GM18868 (cell line): ENCODE data around the gene CCDC88C.
"Not testable (repeated sequence)": the region's sequence is repeated elsewhere in the genome, so short reads cannot be mapped to it uniquely, and the experiment has no call there.

Experiments
- ATAC-seq: cut with Tn5 transposase; IDR thresholded peaks from one replicate; pipeline ENCODE4 v1.9.1; 2021; ENCODE audit warnings: mild to moderate bottlenecking, moderate library complexity; ENCODE audit not compliant: unreplicated experiment

Gene CCDC88C

DNA sequence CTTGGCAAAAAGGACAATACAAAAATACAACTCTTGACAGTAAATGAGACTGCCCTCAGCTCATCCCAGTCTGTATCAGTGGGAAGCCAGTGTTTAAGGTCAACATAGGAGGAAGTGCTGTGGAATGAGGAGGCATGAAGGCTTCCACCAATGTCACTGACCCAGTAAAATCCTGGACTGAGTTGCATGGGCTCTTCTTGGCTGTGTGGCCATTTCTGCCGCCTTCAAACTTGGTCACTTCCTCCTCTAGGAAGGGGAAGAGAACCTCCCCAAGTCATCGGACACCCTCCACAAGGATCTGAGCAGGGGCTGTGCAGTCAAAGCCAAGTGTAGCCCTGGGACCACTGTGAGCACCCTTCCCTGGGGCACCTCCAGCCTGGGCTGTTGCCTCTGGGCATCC, 185.0 kb downstream of the CCDC88C start:
- no peak for ATAC-seq

DNA sequence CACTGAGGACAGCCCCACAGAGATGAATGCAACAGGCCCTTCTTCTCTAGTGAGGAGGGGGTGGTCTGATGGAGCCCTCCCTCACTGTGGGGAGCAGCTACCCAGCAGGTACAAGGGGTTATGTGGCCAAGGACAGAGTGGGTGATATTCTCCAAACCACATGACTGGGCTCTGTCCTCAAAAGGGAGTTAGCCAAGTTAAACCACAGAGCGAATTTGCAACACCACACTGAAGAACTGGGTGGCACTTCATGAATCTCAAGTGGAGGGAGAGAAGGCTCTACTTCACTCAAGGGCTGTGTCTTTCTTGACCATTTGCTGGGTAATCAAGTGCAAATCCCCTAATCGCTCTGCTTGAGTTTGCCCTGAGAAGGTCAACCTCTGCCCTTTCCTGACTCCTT, 185.6 kb downstream of the CCDC88C start:
- no peak for ATAC-seq

DNA sequence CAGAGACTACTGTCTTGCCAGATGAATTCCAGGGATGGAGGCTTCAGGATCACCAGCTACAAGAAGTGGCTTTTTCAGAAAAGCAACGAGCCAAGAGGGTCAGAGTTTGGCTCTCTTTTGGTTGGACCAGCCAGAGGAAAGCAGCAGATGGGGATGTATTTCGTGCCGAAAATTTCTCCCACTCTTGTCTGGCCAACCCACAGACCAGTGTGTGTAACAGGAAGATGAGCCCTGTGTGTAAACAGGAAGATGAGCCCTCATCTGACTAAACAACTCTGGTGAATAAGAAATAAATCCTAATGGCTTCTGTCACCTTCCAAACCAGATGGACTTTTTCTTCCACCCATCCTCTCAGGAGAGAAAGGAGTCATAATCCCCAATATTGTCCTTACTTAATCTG, 186.2 kb downstream of the CCDC88C start:
- ATAC-seq, result no peak

- no peak for ATAC-seq
Measured at GRCh38 chr14:91230397-91231035, 187.1 kb downstream of the CCDC88C start.

GRCh38 chr14:91229743-91230200, 187.8 kb downstream of the CCDC88C start:
- peak; percentile 57 for ATAC-seq

DNA sequence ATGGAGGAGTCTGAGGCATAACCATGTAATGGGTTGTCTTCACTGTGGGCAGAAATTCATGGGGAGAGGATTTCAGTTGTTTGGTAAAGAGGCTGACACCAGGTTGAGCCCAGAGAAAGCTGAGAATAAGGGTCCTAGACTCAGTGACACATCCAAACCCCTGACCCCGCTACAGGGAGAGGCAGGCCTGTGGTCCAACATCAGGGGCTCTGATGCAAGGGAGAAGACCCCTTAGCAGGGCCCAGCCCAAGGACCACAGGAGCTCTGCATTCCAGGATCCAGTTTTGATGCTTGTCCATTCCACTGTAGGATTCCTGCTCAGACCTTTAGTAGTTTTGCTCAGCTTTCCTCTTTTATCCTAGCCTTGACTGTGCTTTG, 188.6 kb downstream of the CCDC88C start:
- no peak for ATAC-seq

DNA sequence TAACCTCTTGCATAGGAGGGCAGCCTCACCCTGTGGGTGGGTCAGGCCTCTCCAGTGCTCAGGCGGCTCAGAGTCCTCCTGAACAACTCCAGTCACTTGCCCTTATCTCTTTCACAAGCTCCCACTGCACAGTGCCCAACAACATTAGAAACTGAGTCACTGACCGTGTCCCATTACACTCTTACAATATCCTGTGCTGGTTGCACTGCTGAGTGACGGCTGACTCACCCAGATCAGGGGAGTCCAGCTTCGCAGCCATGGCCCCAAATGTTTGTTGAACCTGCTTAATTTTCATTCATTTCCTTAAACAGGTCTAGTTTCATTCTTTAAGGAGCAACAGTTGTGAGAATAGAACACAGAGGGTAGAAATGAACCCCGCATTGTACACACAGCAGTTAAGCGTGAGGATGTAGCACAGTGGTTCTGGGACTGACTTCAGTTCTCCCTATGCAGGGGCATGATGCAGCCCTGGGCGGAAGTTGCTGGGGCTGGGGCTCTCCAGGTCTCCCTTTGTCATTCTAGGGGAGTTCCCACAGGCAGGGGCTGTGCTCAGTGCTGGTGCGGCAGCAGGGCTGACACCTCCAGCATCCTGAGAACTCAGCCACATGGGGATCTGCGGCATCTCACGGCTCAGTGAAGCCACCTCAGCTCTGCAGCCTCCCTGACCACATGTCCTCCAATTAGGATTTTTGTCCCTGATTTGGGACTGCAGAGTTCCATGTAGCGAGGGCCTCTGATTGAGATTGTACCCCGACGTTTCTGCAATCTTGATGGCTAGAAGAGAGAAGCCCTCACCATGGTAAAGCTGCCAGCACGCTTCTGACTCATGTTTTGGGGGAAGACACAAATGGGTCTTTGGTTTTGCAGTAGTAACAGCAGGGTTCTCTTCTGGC, 189.3 kb downstream of the CCDC88C start:
- ATAC-seq, result peak; percentile 90

DNA sequence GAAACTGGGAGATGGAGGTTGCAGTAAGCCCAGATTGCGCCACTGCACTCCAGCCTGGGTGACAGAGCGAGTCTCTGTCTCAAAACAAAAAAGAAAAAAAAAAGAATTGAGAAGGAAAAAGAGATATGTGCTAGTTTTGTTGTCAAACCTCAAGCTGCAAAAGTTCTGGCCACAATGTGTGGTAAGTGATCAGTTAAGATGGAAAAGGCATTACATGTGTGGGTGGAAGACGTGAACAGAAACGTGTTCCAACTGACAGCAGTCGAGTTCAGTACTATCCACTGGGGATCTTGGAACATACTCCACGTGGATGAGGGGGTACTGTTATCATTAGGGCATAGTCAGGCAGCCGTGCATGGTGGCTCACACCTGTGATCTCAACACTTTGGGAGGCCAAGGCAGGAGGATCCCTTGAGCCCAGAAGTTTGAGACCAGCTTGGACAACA, 190.4 kb downstream of the CCDC88C start:
- no peak for ATAC-seq

GRCh38 chr14:91226360-91226759, 191.3 kb downstream of the CCDC88C start:
- not testable (repeated sequence) for ATAC-seq

GRCh38 chr14:91225025-91225424, 192.6 kb downstream of the CCDC88C start:
- ATAC-seq, result no peak

GRCh38 chr14:91223028-91223783, 194.4 kb downstream of the CCDC88C start:
- no peak for ATAC-seq
